Kidney glomerular epithelial cell (primary cell): Measurements from ENCODE around the gene UHRF1.
"Not testable (repeated sequence)": the region's sequence is repeated elsewhere in the genome, so short reads cannot be mapped to it uniquely, and the experiment has no call there.

ENCODE experiments used
- DNase-seq: peaks from one replicate; lab custom pipeline; 2025; lab: John Stamatoyannopoulos, UW

The UHRF1 gene

DNA sequence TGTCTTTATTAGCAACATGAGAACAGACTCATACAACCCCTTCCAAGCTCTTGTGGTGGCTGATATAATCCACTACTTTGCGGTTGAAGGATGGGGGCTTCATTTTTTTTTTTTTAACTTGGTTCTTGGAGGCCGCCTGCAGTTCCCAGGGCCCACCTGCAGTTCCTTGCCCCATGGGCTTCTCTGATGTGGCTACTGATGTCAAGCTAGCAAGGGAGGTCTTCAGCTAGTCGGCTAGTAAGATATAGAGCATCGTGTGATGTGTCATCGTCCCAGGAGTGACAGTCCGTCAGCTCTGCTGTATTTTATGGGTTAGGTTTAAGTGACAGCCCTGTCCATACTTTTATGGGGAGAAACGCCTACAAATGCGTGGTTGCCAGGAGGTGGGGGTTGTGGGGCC, 26.1 kb downstream of the UHRF1 start:
- DNase-seq: no peak

DNA sequence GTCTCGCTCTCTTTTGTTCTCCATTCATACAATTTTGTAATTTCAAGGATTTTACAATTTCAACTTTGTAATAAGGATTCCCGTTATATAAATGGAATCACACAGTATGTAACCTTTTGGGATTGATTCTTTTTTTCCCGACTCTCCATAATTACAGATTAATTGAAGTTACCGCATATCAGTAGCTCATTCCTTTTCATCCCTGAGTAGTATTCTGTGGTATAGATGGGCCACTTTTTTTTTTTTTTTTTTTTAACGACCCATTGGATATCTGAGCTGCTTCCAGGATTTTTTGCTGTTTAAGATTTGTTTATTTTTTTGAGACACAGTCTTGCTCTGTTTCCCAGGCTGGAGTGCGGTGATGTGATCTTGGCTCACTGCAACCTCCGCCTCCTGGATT, 27.8 kb downstream of the UHRF1 start:
- DNase-seq: no peak

DNA sequence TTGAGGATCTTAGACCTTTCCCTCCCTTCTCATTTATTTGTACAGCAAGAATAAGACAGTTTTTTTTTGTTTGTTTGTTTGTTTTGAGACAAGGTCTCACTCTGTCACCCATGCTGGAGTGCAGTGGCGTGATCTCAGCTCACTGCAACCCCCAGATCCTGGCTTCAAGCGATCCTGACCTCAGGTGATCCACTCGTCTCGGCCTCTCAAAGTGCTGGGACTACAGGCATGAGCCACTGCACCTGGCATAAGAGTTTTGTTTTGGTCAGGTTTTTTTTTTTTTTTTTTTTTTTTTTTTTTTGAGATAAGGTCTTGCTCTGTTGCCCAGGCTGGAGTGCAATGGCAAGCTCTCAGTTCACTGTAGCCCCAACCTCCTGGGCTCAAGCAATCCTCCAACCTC, 29.2 kb downstream of the UHRF1 start:
- not testable (repeated sequence) for DNase-seq

DNA sequence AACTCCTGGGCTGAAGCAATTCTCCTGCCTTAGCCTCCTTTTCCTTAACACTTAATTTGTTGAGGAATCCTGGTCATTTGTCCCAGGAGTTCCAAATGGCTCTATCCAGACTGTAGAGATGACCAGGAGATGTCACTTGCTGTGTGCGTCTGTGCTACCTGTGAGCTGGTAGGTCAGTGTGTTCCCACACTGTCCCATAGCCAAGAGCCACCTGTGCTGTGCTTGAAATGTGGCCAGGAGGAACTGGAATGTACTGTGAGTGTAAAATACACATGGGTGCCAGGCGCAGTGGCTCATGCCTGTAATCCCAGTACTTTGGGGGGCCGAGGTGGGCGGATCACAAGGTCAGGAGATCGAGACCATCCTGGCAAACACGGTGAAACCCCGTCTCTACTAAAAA, 30.2 kb downstream of the UHRF1 start:
- DNase-seq: peak; percentile 1

DNA sequence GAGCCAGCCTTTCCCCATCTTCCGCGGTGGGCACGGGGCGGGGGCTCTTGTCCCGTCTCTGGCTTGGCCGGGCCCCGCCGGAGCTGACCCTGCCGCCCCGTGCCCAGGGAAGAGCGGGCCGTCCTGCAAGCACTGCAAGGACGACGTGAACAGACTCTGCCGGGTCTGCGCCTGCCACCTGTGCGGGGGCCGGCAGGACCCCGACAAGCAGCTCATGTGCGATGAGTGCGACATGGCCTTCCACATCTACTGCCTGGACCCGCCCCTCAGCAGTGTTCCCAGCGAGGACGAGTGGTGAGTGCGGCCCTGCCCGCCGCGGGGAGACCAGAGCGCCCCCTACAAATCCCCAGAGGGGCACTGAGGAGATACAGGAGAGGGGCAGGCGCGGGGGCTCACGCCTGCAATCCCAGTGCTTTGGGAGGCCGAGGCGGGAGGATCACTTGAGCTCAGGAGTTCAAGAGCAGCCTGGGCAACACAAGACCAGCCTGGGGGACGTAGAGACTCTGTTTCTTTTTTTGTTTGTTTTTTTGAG, 32.4 kb downstream of the UHRF1 start:
- not testable (repeated sequence) for DNase-seq

DNA sequence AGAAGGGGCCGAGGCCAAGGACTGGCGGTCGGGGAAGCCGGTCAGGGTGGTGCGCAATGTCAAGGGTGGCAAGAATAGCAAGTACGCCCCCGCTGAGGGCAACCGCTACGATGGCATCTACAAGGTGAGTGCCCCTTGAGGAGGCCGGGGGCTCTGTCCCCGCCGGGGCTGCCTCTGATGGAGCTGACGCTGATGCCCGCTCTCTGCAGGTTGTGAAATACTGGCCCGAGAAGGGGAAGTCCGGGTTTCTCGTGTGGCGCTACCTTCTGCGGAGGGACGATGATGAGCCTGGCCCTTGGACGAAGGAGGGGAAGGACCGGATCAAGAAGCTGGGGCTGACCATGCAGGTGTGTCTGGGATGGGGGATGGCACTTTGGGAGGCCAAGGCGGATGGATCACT, 41.3 kb downstream of the UHRF1 start:
- DNase-seq: not testable (repeated sequence)

DNA sequence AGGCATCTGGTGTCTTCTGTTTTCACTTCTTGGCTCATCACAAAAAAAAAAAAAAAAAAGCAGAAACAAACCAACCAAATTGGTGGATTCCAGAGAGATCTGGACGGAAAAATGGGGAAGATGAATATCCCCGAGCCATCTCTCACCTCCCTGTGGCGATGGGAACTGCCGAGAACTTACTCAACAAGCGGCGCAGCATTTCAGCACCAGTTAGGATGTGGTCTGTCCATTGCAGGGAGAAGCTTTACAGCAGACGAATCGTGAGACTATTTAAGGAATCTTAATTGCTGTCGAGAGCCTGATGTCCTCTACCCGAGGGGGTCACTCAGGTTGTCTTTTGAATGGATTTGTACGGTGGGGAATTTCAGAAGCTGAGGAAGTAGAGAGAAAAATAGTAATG, 42.4 kb downstream of the UHRF1 start:
- no peak for DNase-seq

DNA sequence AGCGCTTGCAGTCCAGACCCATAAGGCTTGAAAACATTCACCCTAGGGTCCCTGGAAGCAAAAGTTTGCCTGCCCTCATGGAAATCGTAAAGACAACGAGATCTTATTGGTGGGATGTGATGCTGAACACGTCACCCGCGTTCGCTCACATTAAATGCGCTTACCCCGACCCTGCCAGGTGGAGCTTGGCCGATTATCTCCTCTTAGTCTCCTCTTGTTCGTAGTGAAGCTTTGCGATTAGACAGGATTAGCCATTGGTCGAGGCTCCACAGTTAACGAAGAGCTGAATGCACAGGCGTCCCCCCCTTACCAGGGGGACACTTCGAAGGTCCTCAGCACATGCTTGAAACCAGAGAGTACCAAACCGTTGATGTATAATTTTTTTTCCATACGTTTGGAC, 43.6 kb downstream of the UHRF1 start:
- DNase-seq: no peak

DNA sequence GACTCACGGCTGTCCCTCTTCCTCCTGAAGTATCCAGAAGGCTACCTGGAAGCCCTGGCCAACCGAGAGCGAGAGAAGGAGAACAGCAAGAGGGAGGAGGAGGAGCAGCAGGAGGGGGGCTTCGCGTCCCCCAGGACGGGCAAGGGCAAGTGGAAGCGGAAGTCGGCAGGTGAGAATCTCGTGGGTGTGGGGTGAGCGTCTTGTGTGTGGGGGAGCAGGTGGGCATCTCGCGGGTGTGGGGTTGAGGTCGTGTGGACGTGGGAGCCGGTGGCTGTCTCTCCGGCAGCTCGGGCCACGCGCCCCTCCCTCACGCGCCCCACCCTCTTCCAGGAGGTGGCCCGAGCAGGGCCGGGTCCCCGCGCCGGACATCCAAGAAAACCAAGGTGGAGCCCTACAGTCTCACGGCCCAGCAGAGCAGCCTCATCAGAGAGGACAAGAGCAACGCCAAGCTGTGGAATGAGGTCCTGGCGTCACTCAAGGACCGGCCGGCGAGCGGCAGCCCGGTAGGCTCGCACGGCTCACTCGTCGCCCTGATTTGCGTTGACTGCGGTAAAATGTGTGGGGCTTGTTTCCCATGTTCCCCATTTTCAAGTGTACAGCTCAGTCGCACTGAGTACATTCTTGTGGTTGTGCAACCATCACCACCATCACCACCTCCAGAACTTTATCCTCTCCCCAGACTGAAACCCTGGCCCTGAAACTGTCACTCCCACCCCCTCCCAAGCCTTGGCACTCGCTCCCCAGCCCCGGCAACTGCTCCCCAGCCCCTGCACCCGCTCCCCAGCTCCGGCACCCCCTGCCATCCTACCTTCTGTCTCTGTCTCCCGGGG, 45.2 kb downstream of the UHRF1 start:
- DNase-seq: not testable (repeated sequence)

DNA sequence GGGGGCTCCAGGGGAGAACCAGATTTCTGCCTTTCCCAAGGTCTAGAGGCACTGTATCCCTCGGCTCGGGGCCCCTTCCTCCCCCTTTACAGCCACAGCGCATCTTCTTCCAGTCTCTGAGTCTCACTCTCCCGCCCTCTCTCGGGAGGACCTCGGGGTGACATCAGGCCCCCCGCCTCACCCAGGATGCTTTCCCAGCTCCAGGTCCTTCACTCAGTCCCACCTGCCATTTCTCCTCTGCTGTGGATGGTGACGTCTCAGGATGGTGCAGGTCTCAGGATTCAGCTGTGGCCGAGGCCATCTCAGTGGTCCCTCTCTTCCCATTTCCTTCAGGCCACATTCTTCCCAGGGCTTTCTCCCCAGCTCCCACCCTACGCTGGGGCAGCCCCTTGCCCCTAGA, 46.0 kb downstream of the UHRF1 start:
- DNase-seq: no peak

DNA sequence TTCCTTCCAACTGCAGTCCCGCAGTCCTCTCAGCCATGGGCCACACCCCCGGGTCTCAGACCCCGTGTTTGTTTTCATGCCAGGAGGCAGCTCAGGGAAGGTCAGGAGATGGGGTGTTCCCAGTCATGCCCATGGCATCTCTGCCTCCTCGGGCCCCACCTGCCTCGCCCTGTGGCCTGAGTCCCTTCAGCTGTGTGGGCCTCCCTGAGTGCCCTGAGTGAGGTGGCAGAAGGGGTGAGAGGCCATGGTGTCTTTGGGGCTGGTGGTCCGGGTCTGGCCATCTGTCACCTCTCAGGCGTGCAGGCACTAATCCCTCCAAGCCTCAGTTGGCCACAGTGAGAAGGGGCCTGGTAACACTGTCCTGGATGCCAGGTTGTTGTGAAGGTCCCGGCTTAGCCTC, 48.7 kb downstream of the UHRF1 start:
- no peak for DNase-seq

DNA sequence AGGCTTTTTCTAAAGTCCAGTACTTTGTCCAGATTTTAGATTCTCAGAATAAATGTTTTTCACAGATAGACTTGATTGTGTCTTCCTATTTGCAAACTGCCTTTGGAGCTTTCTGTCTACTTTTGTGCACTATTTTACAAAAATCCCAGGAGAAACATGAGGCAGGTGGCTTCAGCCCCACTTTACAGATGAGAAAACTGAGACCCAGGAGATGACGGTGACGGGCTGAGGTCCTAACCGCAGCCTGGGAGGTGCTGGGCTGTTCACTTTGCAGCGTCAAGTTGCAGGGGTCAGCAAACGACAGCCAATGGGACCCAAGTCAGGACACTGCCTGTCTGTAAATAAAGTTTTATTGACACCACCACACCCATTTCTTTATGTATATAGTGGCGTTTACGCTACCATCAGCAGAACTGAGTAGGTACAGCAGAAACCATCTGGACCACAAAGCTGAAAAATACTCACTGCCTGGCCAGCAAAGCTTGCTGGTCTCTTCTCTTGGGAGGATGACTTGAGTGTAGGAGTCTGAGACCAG, 52.9 kb downstream of the UHRF1 start:
- no peak for DNase-seq

DNA sequence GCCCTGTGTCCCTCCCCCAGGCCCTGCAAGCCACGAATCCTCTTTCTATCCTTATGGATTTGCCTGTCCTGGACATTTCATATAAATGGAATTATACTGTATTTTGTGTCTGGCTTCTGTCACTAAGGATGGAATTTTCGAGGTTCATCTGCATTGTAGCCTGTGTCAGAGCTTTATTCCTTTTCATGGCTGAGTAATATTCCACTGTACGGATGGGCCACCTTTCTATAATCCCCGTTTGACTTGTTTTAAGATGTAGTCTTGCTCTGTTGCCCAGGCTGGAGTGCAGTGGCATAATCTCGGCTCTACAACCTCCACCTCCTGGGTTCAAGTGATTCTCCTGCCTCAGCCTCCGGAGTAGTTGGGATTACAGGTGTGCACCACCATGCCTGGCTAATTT, 55.8 kb downstream of the UHRF1 start:
- DNase-seq: no peak

DNA sequence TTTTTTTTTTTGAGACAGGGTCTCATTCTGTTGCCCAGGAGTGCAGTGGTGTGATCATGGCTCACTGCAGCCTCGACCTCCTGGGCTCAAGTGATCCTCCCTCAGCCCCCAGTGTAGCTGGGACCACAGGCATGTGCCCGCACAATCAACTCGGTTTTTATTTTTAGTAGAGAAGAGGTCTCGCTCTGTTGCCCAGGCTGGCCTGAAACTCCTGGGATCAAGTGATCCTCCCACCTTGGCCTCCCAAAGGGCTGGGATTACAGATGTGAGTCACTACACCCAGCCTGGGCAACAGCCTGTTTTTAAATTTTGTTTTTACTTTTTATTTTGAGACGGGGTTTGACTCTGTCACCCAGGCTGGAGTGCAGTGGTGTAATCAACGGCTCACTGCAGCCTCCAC, 57.3 kb downstream of the UHRF1 start:
- DNase-seq: peak; percentile 27

DNA sequence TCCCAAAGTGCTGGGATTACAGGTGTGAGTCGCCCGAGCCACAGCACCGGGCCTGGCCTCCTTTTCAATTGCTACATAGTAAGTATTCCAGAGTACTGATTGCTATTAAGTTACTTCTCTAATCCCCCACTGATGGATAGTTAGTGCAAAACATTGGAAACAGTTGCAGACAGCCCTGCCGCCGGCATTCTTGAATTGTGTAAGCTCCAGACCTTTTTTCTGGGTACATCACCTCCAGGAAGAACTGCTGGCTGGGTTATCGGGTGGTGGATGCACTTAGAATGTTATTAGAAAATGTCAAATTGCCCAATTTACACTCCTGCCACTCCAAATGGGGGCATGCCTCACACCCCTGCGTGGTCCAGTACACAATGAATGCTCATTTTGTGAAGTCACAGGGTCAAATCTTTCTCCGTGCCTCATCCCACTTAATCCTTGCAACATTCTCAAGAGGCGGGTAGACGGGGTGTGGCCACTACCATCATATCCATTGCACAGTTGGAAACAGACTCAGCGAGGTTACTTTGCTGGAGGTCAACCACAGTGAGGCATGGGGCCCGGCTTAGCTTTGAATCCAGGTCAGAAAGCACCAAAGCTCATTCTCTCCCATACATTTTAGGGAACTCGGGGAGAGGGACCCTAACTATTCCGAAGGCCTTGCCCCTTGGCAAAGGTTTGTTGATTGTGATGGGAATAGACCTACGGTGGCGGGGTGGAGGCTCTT, 58.6 kb downstream of the UHRF1 start:
- DNase-seq: no peak

DNA sequence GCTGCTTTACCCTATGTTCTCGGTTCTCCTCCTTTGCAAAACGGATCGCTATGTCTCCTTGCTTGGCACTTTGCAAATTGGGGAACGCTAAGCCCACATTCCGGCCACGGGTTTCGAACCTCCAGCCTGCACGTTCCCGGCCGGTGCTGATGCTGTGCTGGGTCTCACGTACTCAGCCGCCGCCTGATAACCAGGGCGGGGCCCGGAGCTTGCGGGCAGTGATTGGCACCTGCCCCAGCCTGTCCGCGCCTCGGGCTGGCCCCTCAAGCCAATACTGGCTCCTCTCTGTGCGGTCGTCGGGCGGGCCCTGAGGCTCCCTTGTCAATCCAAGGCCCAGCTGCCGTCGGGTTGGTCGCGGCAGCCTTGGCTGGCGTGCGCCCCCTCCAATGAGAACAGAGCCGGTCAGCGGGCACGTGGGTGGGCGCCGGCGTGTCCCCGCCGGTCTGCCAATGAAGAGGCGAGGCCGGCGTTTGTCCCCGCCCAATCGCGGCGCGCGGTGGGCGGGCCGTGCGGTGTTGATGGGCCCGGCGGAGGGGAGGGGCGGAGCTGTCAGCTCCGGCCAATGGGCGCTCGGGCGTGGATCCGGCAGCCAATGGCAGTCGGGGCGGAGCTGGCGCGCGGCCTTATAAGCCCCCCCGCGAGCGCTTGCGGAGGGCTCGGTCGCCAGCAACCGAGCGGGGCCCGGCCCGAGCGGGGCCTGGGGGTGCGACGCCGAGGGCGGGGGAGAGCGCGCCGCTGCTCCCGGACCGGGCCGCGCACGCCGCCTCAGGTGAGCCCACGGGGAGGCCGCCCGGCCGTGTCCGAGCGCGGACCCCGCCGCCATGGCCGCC, 59.4 kb downstream of the UHRF1 start, which contains the start of gene KDM4B:
Gene KDM4B, plus strand, starts transcription at position 652 of the 830 bp plus-strand sequence. CDS start 63,778 bp downstream, outside the sequence.
- peak; percentile 96 for DNase-seq

DNA sequence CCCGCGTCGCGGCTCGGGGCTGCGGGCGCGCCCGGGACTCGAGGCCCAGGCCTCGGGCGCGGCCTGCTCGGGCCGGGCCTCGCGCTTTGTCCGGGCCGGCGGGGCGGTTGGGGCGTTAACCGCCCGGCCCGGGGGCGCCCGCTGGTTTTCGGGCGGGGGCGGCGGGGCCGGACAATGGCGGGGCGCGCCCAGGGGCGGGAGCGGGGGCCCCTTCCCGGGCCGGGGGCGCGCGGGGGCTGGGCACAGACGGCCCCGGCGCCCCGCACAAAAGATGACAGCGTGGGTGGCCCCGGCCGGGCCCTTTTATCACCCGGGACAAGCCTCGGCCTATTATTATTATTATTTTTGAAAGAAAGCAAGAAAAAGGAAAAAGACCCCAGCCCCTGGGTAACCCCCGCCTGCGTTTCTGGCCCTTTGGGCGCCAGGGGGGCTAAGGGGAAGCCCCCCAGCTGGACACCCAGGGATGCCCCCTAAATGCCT, 60.0 kb downstream of the UHRF1 start:
- DNase-seq: no peak

DNA sequence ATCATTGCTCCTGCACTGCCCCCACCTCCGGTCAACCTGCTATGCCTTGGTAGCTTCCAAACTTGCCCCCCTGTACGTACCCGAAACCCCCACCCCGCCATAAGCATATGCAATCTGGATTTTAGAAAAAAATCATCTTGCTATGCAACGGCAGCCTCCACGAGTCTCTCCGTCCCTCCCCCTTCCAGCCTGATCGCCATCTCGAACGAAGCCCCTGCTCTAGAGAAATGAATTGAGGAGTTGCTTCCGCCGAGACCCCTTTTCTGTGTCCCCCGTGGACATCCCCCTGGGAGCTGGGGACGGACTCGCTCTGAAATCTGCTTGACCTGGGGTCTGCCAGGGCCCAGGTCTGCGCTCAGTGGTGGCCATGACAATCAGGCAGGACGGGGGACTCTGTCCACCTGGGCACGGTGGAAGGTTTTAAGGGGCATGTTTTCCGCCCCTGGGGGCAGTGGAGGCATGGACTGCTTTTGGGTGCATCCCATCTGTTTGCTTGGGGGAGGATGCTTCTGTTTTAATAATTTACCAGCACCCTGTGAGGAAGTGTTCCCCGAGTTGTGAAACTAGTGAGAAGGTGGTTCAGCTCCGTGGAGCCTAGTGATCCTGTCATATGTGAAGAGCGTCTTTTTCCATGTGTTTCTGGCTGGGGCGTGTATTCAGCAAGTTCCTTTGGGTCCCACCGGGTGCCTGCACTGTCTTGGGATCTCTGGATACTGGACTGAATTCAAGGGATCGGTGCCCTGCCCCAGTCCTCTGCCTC, 60.7 kb downstream of the UHRF1 start:
- peak; percentile 6 for DNase-seq

DNA sequence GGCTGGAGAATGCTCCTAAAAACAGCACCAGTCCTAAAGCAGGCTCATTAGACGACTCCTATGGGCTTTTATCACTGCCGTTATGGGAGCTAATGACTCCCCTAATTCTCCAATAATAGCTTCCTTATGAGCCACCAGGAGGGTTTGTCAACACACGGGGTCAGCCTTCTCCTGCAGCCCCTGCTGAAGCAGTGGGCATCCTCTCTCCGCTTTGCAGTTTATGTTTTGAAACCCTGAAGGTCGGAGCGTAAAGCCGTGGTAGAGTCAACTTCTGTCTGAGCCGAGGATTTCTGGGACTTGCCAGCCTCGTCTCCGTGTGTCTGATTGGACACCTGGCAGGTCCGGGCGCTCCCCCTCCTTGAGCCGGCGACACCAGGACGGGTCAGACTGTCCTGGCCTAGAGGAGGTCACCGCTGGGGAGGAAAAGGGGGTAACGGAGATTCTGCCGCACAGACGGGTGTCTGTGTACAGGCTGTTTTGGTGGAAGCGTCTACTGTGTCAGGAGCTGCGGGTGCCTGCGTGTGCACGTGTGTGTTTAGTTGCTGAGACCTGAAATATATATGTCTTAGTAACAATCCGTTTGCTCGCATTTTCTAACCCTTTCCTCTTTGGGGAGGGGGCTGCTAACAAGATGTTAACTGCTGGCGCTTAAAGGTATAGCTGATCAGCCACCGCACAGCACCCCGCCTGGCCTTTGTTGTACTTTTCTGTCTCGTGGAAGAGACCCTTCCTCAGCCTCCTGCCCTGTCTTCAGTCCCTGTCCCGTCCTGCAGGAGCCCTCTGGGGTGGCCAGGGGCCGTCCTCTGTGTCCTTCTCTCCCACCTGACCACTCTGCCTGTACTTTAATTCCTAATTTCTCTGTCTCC, 61.5 kb downstream of the UHRF1 start:
- peak; percentile 4 for DNase-seq

DNA sequence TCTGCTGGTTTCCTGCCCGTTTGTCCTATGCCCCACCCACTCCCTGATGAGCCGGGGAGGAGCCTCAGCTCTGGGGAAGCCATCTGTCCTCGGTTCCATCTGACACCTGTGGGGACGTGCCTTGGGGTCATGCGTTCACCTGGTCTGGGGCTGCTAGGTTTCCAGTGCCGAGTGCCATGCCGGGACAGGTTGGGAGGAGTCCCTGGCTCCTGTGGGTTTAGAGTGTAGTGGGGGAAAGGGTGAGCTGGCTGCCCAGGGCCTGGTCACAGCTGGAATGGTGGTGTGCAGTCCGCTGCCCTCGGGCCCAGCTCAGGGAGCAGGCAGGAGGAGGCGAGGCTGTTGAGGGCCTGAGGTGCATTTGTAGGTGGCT, 62.1 kb downstream of the UHRF1 start:
- DNase-seq: no peak
